ENCODE results near the gene GALNT2.
A peak's percentile ranks its signal among the peaks of the same experiment; 100 is the strongest.

GALNT2 gene

DNA sequence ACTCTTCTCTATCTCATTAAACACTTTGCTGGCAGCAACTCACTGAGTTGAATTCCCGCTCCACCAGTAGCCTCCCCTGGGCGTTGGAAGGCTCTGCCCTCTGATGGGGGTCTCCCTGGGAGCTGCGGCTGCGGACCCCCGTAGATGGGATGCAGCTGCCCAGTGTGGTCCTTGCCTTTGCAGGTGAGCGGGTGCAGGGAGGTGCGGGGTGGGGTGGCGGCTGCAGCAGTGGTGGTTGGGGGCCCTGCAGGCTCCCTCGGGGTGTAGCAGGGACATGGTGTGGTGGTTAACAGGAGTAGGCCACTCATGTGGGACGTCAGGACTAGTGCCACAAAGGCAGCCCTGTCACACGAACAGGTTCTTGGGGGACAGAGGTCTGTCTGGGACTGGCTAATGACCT, 42.0 kb downstream of the GALNT2 start:
- no peak overlapping the region for H3K27ac ChIP-seq (replicated peaks; ENCODE audit: low read length)
- H3K4ac ChIP-seq (ENCODE audit: low read length): no peak overlapping the region
- no peak overlapping the region for H2AK5ac ChIP-seq (ENCODE audit: low read depth, low read length)
- H3K9ac ChIP-seq (ENCODE audit: low read depth, low read length, poor library complexity): no peak overlapping the region
- no peak overlapping the region for H2BK120ac ChIP-seq (ENCODE audit: low read depth, low read length)
- H3K79me1 ChIP-seq (ENCODE audit: low read depth, low read length): peaks cover 6% of the 10 kb centered on the region
- no peak overlapping the region for H2AFZ ChIP-seq (ENCODE audit: low read length)
- H3K4me2 ChIP-seq (ENCODE audit: insufficient read depth, low read length, poor library complexity, severe bottlenecking): no peak overlapping the region
- H3K23ac ChIP-seq (ENCODE audit: low read depth, low read length, poor library complexity): no peak overlapping the region
- H2BK15ac ChIP-seq (ENCODE audit: low read length): no peak overlapping the region
- no peak overlapping the region for H4K91ac ChIP-seq (ENCODE audit: low read depth, low read length, poor library complexity)
- H3K9me3 ChIP-seq (replicated peaks in 1 of 2; ENCODE audit: control insufficient read depth in 2 of 2, insufficient read depth in 1 of 2, low read depth in 1 of 2, low read length in 2 of 2): peaks cover 0 to 2% of the 10 kb centered on the region in 2 donors
- no peak overlapping the region for H2BK5ac ChIP-seq (ENCODE audit: low read length)
- peaks cover 31 to 38% of the 10 kb centered on the region in 2 donors for H3K4me1 ChIP-seq (ENCODE audit: control insufficient read depth in 2 of 2, insufficient read depth in 1 of 2, low read depth in 1 of 2, low read length in 2 of 2)
- no CpG with 5 or more reads among the region's 11 CpGs for WGBS, 2 donors (ENCODE audit: extremely low coverage in 2 of 2, insufficient read length in 2 of 2, insufficient replicate concordance in 1 of 2)
- H2BK12ac ChIP-seq (ENCODE audit: low read length): no peak overlapping the region
- no peak overlapping the region for H3K14ac ChIP-seq (ENCODE audit: low read length)
- no peak overlapping the region for H3K18ac ChIP-seq (ENCODE audit: low read length)
- no peak for DNase-seq (ENCODE audit: low spot score)
- H3K27me3 ChIP-seq (ENCODE audit: control insufficient read depth in 3 of 3, insufficient read depth in 3 of 3, low read depth in 1 of 3, low read length in 3 of 3): peaks cover 0 to 2% (median 0%) of the 10 kb centered on the region in 3 experiments
- H3K36me3 ChIP-seq (replicated peaks in 1 of 2; ENCODE audit: control insufficient read depth in 2 of 2, insufficient read depth in 2 of 2, low read length in 2 of 2): peaks cover 2 to 7% of the 10 kb centered on the region in 2 donors
- H4K8ac ChIP-seq (ENCODE audit: low read depth, low read length): no peak overlapping the region
- no peak overlapping the region for H3K4me3 ChIP-seq (ENCODE audit: low read length in 2 of 2)

DNA sequence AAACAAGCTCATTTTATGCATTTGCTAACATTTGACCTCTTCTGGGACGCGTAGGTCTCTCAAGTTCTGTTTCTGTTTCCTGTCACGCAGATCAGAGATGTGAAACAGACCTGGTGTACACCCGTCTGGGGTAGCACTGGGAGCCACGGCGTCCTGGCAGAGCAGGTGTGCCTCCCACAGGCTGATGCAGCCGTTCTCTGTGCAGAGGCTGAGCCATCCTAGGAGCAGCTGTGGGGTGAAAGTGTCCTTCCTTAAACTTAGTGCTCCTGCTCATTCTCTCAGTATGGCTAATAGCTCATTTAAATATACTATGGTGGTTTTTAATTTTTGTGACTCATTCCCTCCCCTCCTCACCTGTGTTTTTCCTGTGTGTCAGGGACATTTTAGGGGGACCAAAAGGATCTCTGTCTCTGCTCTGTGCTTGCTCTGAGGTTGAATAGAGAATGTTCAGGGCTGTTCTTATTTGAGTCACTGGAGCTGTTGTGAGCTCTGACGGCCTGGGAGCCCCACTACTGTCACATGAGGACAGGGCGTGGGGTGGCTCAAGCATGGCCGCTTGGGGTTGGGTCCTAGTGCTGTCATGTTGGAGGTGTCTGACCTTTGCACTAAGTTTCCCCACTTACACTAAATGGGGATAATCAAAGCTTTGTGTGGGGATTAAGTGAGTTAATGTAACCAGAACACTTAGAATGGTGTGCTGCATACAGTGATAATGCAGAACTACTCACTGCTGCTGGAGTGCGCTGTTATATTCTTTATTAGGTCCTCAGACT, 43.0 kb downstream of the GALNT2 start:
- Histone ChIP-seq H3K36me3 (replicated peaks in 1 of 2; ENCODE audit: control insufficient read depth in 2 of 2, insufficient read depth in 2 of 2, low read length in 2 of 2) (peaks cover 2 to 13% of the 10 kb centered on the region in 2 donors), H3K27ac (replicated peaks; ENCODE audit: low read length) (no peak overlapping the region), H2AFZ (ENCODE audit: low read length) (no peak overlapping the region), H2BK5ac (ENCODE audit: low read length) (no peak overlapping the region), H3K4ac (ENCODE audit: low read length) (no peak overlapping the region), H2BK12ac (ENCODE audit: low read length) (no peak overlapping the region), H3K18ac (ENCODE audit: low read length) (no peak overlapping the region), H3K23ac (ENCODE audit: low read depth, low read length, poor library complexity) (no peak overlapping the region), H2BK120ac (ENCODE audit: low read depth, low read length) (no peak overlapping the region), H3K9ac (ENCODE audit: low read depth, low read length, poor library complexity) (no peak overlapping the region), H2AK5ac (ENCODE audit: low read depth, low read length) (no peak overlapping the region), H3K79me1 (ENCODE audit: low read depth, low read length) (peaks cover 6% of the 10 kb centered on the region), H3K4me2 (ENCODE audit: insufficient read depth, low read length, poor library complexity, severe bottlenecking) (no peak overlapping the region), H3K9me3 (replicated peaks in 1 of 2; ENCODE audit: control insufficient read depth in 2 of 2, insufficient read depth in 1 of 2, low read depth in 1 of 2, low read length in 2 of 2) (peaks cover 0 to 2% of the 10 kb centered on the region in 2 donors), H3K27me3 (ENCODE audit: control insufficient read depth in 3 of 3, insufficient read depth in 3 of 3, low read depth in 1 of 3, low read length in 3 of 3) (peaks cover 0 to 2% (median 0%) of the 10 kb centered on the region in 3 experiments), H4K91ac (ENCODE audit: low read depth, low read length, poor library complexity) (no peak overlapping the region), H4K8ac (ENCODE audit: low read depth, low read length) (no peak overlapping the region), H3K4me3 (ENCODE audit: low read length in 2 of 2) (no peak overlapping the region), H3K4me1 (ENCODE audit: control insufficient read depth in 2 of 2, insufficient read depth in 1 of 2, low read depth in 1 of 2, low read length in 2 of 2) (peaks cover 21 to 29% of the 10 kb centered on the region in 2 donors), H3K14ac (ENCODE audit: low read length) (no peak overlapping the region), H2BK15ac (ENCODE audit: low read length) (no peak overlapping the region)
- WGBS, 2 donors (ENCODE audit: extremely low coverage in 2 of 2, insufficient read length in 2 of 2, insufficient replicate concordance in 1 of 2): no CpG with 5 or more reads among the region's 11 CpGs
- DNase-seq (ENCODE audit: low spot score): no peak

DNA sequence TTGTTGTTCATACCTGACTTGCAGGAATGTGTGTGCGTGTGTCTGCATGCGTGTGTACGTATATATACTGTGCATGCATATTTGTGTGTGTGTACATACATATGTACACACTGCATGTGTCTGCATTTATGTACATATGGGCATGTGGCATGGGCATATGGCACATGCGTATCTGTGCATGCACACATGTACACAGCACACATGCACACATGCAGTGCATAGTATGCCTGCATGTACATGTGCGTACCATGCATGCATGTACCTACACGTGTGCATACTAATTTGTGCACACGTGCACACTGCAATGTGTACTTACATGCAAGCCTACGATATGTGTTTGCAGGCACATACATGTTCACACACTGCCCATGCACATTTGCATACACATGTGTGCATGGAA, 43.9 kb downstream of the GALNT2 start:
- no peak overlapping the region for H2AFZ ChIP-seq (ENCODE audit: low read length)
- H2BK12ac ChIP-seq (ENCODE audit: low read length): no peak overlapping the region
- H2BK15ac ChIP-seq (ENCODE audit: low read length): no peak overlapping the region
- no peak overlapping the region for H4K8ac ChIP-seq (ENCODE audit: low read depth, low read length)
- peaks cover 2 to 3% of the 10 kb centered on the region in 2 donors for H3K9me3 ChIP-seq (replicated peaks in 1 of 2; ENCODE audit: control insufficient read depth in 2 of 2, insufficient read depth in 1 of 2, low read depth in 1 of 2, low read length in 2 of 2)
- H3K9ac ChIP-seq (ENCODE audit: low read depth, low read length, poor library complexity): peak overlapping the region; percentile 71
- peak overlapping the region; percentile 34 for H4K91ac ChIP-seq (ENCODE audit: low read depth, low read length, poor library complexity)
- H2BK5ac ChIP-seq (ENCODE audit: low read length): no peak overlapping the region
- peaks cover 19 to 29% of the 10 kb centered on the region in 2 donors for H3K4me1 ChIP-seq (ENCODE audit: control insufficient read depth in 2 of 2, insufficient read depth in 1 of 2, low read depth in 1 of 2, low read length in 2 of 2)
- H3K18ac ChIP-seq (ENCODE audit: low read length): no peak overlapping the region
- H2BK120ac ChIP-seq (ENCODE audit: low read depth, low read length): no peak overlapping the region
- no peak overlapping the region for H3K27ac ChIP-seq (replicated peaks; ENCODE audit: low read length)
- H2AK5ac ChIP-seq (ENCODE audit: low read depth, low read length): no peak overlapping the region
- H3K14ac ChIP-seq (ENCODE audit: low read length): no peak overlapping the region
- no peak for DNase-seq (ENCODE audit: low spot score)
- peaks cover 0 to 2% (median 0%) of the 10 kb centered on the region in 3 experiments for H3K27me3 ChIP-seq (ENCODE audit: control insufficient read depth in 3 of 3, insufficient read depth in 3 of 3, low read depth in 1 of 3, low read length in 3 of 3)
- peak overlapping the region; percentile 66 for H3K23ac ChIP-seq (ENCODE audit: low read depth, low read length, poor library complexity)
- peak overlapping the region in 1 of 2 donors; percentile 7 for H3K4me3 ChIP-seq (ENCODE audit: low read length in 2 of 2)
- no peak overlapping the region for H3K4ac ChIP-seq (ENCODE audit: low read length)
- WGBS, 2 donors (ENCODE audit: extremely low coverage in 2 of 2, insufficient read length in 2 of 2, insufficient replicate concordance in 1 of 2): no CpG with 5 or more reads among the region's 8 CpGs
- peaks cover 3% of the 10 kb centered on the region for H3K79me1 ChIP-seq (ENCODE audit: low read depth, low read length)
- H3K4me2 ChIP-seq (ENCODE audit: insufficient read depth, low read length, poor library complexity, severe bottlenecking): no peak overlapping the region
- peaks cover 2 to 13% of the 10 kb centered on the region in 2 donors for H3K36me3 ChIP-seq (replicated peaks in 1 of 2; ENCODE audit: control insufficient read depth in 2 of 2, insufficient read depth in 2 of 2, low read length in 2 of 2)

GRCh38 chr1:230112131-230112701, 45.2 kb downstream of the GALNT2 start:
- Histone ChIP-seq H3K27ac (replicated peaks; ENCODE audit: low read length) (no peak overlapping the region), H3K9ac (ENCODE audit: low read depth, low read length, poor library complexity) (no peak overlapping the region), H3K9me3 (replicated peaks in 1 of 2; ENCODE audit: control insufficient read depth in 2 of 2, insufficient read depth in 1 of 2, low read depth in 1 of 2, low read length in 2 of 2) (peaks cover 2 to 4% of the 10 kb centered on the region in 2 donors), H3K27me3 (ENCODE audit: control insufficient read depth in 3 of 3, insufficient read depth in 3 of 3, low read depth in 1 of 3, low read length in 3 of 3) (peaks cover 0 to 2% (median 0%) of the 10 kb centered on the region in 3 experiments), H3K4me2 (ENCODE audit: insufficient read depth, low read length, poor library complexity, severe bottlenecking) (no peak overlapping the region), H3K18ac (ENCODE audit: low read length) (peak overlapping the region; percentile 7), H2AFZ (ENCODE audit: low read length) (no peak overlapping the region), H3K4ac (ENCODE audit: low read length) (no peak overlapping the region), H3K14ac (ENCODE audit: low read length) (no peak overlapping the region), H3K4me3 (ENCODE audit: low read length in 2 of 2) (no peak overlapping the region), H2AK5ac (ENCODE audit: low read depth, low read length) (no peak overlapping the region), H2BK12ac (ENCODE audit: low read length) (no peak overlapping the region), H4K8ac (ENCODE audit: low read depth, low read length) (no peak overlapping the region), H2BK15ac (ENCODE audit: low read length) (no peak overlapping the region), H4K91ac (ENCODE audit: low read depth, low read length, poor library complexity) (no peak overlapping the region), H3K36me3 (replicated peaks in 1 of 2; ENCODE audit: control insufficient read depth in 2 of 2, insufficient read depth in 2 of 2, low read length in 2 of 2) (peaks cover 2 to 15% of the 10 kb centered on the region in 2 donors), H3K4me1 (ENCODE audit: control insufficient read depth in 2 of 2, insufficient read depth in 1 of 2, low read depth in 1 of 2, low read length in 2 of 2) (peaks cover 19 to 29% of the 10 kb centered on the region in 2 donors), H3K23ac (ENCODE audit: low read depth, low read length, poor library complexity) (no peak overlapping the region), H2BK5ac (ENCODE audit: low read length) (no peak overlapping the region), H3K79me1 (ENCODE audit: low read depth, low read length) (peaks cover 3% of the 10 kb centered on the region), H2BK120ac (ENCODE audit: low read depth, low read length) (no peak overlapping the region)
- peak; percentile 62 for DNase-seq (ENCODE audit: low spot score)
- WGBS, 2 donors (ENCODE audit: extremely low coverage in 2 of 2, insufficient read length in 2 of 2, insufficient replicate concordance in 1 of 2): no CpG with 5 or more reads among the region's 7 CpGs

All from neuronal stem cell (in vitro differentiated cells).